Ureter (tissue), 1 donor: ENCODE data around the gene BTBD9. TPM values are rescaled to one million over a fixed set of nuclear protein-coding genes. Genes with fewer than 3 reads are reported as not detected.

Source experiments
- DNase-seq: peaks from one replicate; pipeline ENCODE4 v3.0.0-alpha.2; 2020; ENCODE audit warnings: low spot score
- total RNA-seq: library from RNA; stranded (reverse); gene quantifications from one replicate; pipeline ENCODE4 v1.2.4, GENCODE V29; 2023
- donor health status: DM: yes; HTN: yes; CAD: no.

Gene BTBD9
- total RNA-seq, 1 donor from 2014 or later: 42.5 TPM

GRCh38 chr6:38508286-38508685 is 131.4 kb downstream of the BTBD9 start:
- DNase-seq: no peak

- DNase-seq: no peak
Observed at GRCh38 chr6:38507173-38507572, 132.6 kb downstream of the BTBD9 start.

GRCh38 chr6:38505826-38506225 is 133.9 kb downstream of the BTBD9 start:
- DNase-seq: no peak

- DNase-seq: no peak
Observed at GRCh38 chr6:38504996-38505395, 134.7 kb downstream of the BTBD9 start.

GRCh38 chr6:38503960-38504682 is 135.6 kb downstream of the BTBD9 start:
- DNase-seq: no peak

- no peak for DNase-seq
Observed at GRCh38 chr6:38503032-38503773, 136.5 kb downstream of the BTBD9 start.

GRCh38 chr6:38502423-38502822 is 137.3 kb downstream of the BTBD9 start:
- no peak for DNase-seq

- no peak for DNase-seq
Observed at GRCh38 chr6:38501931-38502330, 137.8 kb downstream of the BTBD9 start.

GRCh38 chr6:38499529-38500096 is 140.1 kb downstream of the BTBD9 start:
- DNase-seq: no peak

- DNase-seq: no peak
Observed at GRCh38 chr6:38498805-38499445, 140.8 kb downstream of the BTBD9 start.

GRCh38 chr6:38498085-38498484 is 141.6 kb downstream of the BTBD9 start:
- DNase-seq: no peak

- DNase-seq: no peak
Observed at GRCh38 chr6:38497546-38497945, 142.2 kb downstream of the BTBD9 start.

- no peak for DNase-seq
Observed at GRCh38 chr6:38495922-38496635, 143.7 kb downstream of the BTBD9 start.

GRCh38 chr6:38495518-38495917 is 144.2 kb downstream of the BTBD9 start:
- no peak for DNase-seq

GRCh38 chr6:38493931-38494547 is 145.7 kb downstream of the BTBD9 start:
- DNase-seq: peak; percentile 83

- DNase-seq: no peak
Observed at GRCh38 chr6:38492031-38492430, 147.7 kb downstream of the BTBD9 start.

- no peak for DNase-seq
Observed at GRCh38 chr6:38489951-38490350, 149.8 kb downstream of the BTBD9 start.

GRCh38 chr6:38487423-38487822 is 152.3 kb downstream of the BTBD9 start:
- no peak for DNase-seq

- no peak for DNase-seq
Observed at GRCh38 chr6:38485488-38485887, 154.2 kb downstream of the BTBD9 start.

- DNase-seq: no peak
Observed at GRCh38 chr6:38484656-38485055, 155.1 kb downstream of the BTBD9 start.

GRCh38 chr6:38483526-38483925 is 156.2 kb downstream of the BTBD9 start:
- no peak for DNase-seq
